ENCODE measurements around the gene ARRB1. TPM values are rescaled to one million over a fixed set of nuclear protein-coding genes. Genes with fewer than 3 reads are reported as not detected.

ARRB1 gene
- total RNA-seq (53.8 TPM), polyA plus RNA-seq (ENCODE audit: insufficient read depth, low read depth, low replicate concordance) (17.6 TPM)
- long read RNA-seq, donor 1, partial matches to known transcripts, result 0 of 1 reads
- long read RNA-seq, donor 1, other reads (novel, unspliced or antisense), result 0 of 1 reads
- long read RNA-seq, donor 2, transcript ARRB1-201 (15 exons, 1,895 nt), result major isoform, 5 of 7 reads
- long read RNA-seq, donor 2, partial matches to known transcripts, result 0 of 7 reads
- long read RNA-seq, donor 2, other reads (novel, unspliced or antisense), result 0 of 7 reads
- long read RNA-seq, donor 3, partial matches to known transcripts, result 3,268 of 3,595 reads
- long read RNA-seq, donor 3, other reads (novel, unspliced or antisense), result 325 of 3,595 reads
- long read RNA-seq, donor 4, partial matches to known transcripts, result 0 of 3 reads
- long read RNA-seq, donor 4, other reads (novel, unspliced or antisense), result 0 of 3 reads
- long read RNA-seq, donor 5, result 0 reads
- long read RNA-seq, donor 6, partial matches to known transcripts, result 6,798 of 7,211 reads
- long read RNA-seq, donor 6, other reads (novel, unspliced or antisense), result 412 of 7,211 reads
- long read RNA-seq, donor 7, transcript ARRB1-201 (15 exons, 1,895 nt), result major isoform, 5 of 21 reads
- long read RNA-seq, donor 7, partial matches to known transcripts, result 4 of 21 reads
- long read RNA-seq, donor 7, other reads (novel, unspliced or antisense), result 9 of 21 reads
- long read RNA-seq, donor 8, partial matches to known transcripts, result 2,902 of 3,212 reads
- long read RNA-seq, donor 8, other reads (novel, unspliced or antisense), result 308 of 3,212 reads
- long read RNA-seq, donor 9, partial matches to known transcripts, result 0 of 3 reads
- long read RNA-seq, donor 9, other reads (novel, unspliced or antisense), result 0 of 3 reads
- long read RNA-seq, donor 10, partial matches to known transcripts, result 0 of 1 reads
- long read RNA-seq, donor 10, other reads (novel, unspliced or antisense), result 0 of 1 reads

DNA sequence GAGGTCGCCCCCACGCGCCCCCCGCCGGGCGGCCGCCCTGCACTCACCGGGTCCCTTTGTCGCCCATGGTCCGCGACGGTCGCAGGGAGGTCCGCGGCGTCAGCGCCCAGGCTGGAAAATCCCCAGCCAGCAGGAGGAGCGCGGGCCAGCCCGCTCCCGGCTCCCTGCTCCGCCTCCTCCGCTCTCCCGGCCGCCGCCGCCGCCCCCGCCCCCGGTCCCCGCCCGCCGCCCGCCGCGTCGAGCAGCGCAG, at the start of gene ARRB1:
TSS of gene ARRB1 (minus strand) at position 121 of the 250 bp plus-strand sequence. CDS start at position 67, 54 bp downstream.
- FAIRE-seq, result no peak
- Histone ChIP-seq H3K4me1 (ENCODE audit: control insufficient read depth in 2 of 3, insufficient read depth in 2 of 3, low read depth in 1 of 3, low read length in 3 of 3) (peaks cover 7 to 48% (median 14%) of the 10 kb centered on the region in 3 donors), H3K9me3 (ENCODE audit: control insufficient read depth in 2 of 3, insufficient read depth in 1 of 3, low read length in 3 of 3) (no peaks in the 10 kb centered on the region), H3K27ac (ENCODE audit: low read depth in 2 of 2, low read length in 2 of 2) (peak within 1 kb of the TSS; percentile 73 to 90), H3K9ac (ENCODE audit: low read length in 3 of 3) (peak within 1 kb of the TSS in 2 of 3 donors; percentile 68 to 84), H3K27me3 (ENCODE audit: control insufficient read depth, insufficient read depth, low read length) (no peaks in the 10 kb centered on the region), H3K4me3 (ENCODE audit: low read length in 3 of 3) (peak within 1 kb of the TSS; percentile 46 to 93 (median 77)), H3K36me3 (ENCODE audit: control insufficient read depth in 2 of 3, insufficient read depth in 3 of 3, low read length in 3 of 3) (no peaks in the 10 kb centered on the region)
- DNase-seq, result peak in 3 of 5 donors; percentile 60 to 89 (median 78)
- TF ChIP-seq, protein P1, sequence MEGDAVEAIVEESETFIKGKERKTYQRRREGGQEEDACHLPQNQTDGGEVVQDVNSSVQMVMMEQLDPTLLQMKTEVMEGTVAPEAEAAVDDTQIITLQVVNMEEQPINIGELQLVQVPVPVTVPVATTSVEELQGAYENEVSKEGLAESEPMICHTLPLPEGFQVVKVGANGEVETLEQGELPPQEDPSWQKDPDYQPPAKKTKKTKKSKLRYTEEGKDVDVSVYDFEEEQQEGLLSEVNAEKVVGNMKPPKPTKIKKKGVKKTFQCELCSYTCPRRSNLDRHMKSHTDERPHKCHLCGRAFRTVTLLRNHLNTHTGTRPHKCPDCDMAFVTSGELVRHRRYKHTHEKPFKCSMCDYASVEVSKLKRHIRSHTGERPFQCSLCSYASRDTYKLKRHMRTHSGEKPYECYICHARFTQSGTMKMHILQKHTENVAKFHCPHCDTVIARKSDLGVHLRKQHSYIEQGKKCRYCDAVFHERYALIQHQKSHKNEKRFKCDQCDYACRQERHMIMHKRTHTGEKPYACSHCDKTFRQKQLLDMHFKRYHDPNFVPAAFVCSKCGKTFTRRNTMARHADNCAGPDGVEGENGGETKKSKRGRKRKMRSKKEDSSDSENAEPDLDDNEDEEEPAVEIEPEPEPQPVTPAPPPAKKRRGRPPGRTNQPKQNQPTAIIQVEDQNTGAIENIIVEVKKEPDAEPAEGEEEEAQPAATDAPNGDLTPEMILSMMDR (IDR thresholded peaks at IDR 0.05; ENCODE audit: borderline replicate concordance, extremely low read depth, insufficient read depth), result no peak
- intact Hi-C loops (cut with DNase I), result no loop called here

DNA sequence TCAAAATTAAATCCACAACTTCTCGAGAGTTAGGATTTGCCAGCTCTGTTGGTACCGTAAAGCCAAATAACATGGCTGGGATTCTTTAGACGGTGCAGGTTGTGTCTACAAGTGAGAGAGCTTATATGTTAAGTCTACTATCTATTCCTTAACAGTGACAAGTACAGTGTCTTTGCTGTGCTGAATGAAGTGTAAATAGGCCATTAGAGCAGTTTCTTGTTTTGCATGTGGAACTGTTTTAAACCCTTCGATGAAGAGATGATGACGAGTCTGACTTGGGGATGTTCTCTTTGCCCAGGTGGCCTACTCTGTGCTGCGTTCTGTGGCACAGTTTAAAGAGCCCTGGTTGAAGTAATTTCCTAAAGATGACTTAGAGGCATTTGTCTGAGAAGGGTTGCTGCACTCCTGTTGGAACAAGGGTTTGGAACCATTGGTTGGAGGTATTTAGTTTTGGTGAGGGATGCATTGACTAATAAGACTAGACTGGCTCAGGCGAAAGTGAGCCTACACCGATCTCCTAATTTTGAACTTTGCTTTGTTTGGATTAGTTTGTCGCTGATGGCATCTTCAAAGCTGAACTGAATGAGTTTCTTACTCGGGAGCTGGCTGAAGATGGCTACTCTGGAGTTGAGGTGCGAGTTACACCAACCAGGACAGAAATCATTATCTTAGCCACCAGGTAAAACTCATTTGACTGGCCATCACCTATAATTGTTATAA, 48.8 kb upstream of the ARRB1 start:
- FAIRE-seq, result no peak
- peak in 3 of 5 donors; percentile 15 to 41 (median 24) for DNase-seq
- Histone ChIP-seq H3K4me3 (ENCODE audit: low read length in 3 of 3) (peak overlapping the region; percentile 92 to 95 (median 92)), H3K9me3 (ENCODE audit: control insufficient read depth in 2 of 3, insufficient read depth in 1 of 3, low read length in 3 of 3) (no peaks in the 10 kb centered on the region), H3K27me3 (ENCODE audit: control insufficient read depth, insufficient read depth, low read length) (no peaks in the 10 kb centered on the region), H3K4me1 (ENCODE audit: control insufficient read depth in 2 of 3, insufficient read depth in 2 of 3, low read depth in 1 of 3, low read length in 3 of 3) (peaks cover 0 to 4% (median 0%) of the 10 kb centered on the region in 3 donors), H3K36me3 (ENCODE audit: control insufficient read depth in 2 of 3, insufficient read depth in 3 of 3, low read length in 3 of 3) (peaks cover 22 to 44% (median 23%) of the 10 kb centered on the region in 3 donors), H3K27ac (ENCODE audit: low read depth in 2 of 2, low read length in 2 of 2) (peak overlapping the region; percentile 89 to 95), H3K9ac (ENCODE audit: low read length in 3 of 3) (peak overlapping the region; percentile 91 to 96 (median 95))
- intact Hi-C loops (cut with DNase I), result no loop called here
- TF ChIP-seq, protein P1 (IDR thresholded peaks at IDR 0.05; ENCODE audit: borderline replicate concordance, extremely low read depth, insufficient read depth), result no peak

DNA sequence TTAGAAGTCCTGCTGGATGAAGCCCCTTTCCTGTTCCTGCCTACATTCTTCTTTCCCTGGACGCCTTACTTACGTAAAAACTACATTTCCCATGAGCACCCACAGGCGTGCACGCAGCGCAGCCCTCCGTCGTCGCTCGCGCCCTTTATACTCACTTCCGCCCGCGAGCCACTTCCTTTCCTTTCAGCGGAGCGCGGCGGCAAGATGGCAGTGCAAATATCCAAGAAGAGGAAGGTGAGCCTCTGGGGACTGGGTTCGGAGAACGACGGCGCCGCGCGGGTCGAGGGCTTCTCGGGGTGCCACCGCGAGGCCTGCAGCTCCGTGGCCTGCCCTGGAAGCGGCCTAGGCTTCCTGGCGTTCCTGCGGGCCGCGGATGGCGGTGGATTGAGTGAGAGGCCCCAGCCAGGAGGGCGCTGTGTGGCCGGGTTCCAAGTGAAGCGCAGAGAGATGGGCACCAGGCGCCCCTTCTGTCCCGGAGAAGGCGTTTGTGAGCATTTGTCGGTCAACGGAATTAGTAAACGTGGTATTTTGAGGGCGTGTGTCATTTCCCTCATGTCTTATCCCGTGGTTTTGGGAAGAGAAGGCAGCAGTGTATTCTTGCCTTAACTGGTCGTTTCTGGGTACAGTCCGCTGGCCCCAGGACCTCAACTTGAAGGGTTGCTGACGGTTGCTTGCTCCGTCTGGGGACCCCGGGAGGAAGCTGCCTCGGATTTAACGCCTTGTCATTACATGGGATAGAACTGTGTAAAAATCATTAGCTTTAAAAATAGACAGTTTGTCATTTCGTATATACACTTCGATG, 48.1 kb upstream of the ARRB1 start, which contains the start of gene RPS3:
TSS of gene RPS3 (plus strand) at position 175 of the 802 bp plus-strand sequence. CDS start at position 205, 30 bp downstream.
- FAIRE-seq (no peak), DNase-seq (peak; percentile 94 to 98 (median 96))
- Histone ChIP-seq H3K36me3 (ENCODE audit: control insufficient read depth in 2 of 3, insufficient read depth in 3 of 3, low read length in 3 of 3) (peaks cover 20 to 36% (median 23%) of the 10 kb centered on the region in 3 donors), H3K4me3 (ENCODE audit: low read length in 3 of 3) (peak within 1 kb of the TSS; percentile 92 to 95 (median 92)), H3K4me1 (ENCODE audit: control insufficient read depth in 2 of 3, insufficient read depth in 2 of 3, low read depth in 1 of 3, low read length in 3 of 3) (peaks cover 0 to 4% (median 0%) of the 10 kb centered on the region in 3 donors), H3K27ac (ENCODE audit: low read depth in 2 of 2, low read length in 2 of 2) (peak within 1 kb of the TSS; percentile 89 to 95), H3K9me3 (ENCODE audit: control insufficient read depth in 2 of 3, insufficient read depth in 1 of 3, low read length in 3 of 3) (no peaks in the 10 kb centered on the region), H3K27me3 (ENCODE audit: control insufficient read depth, insufficient read depth, low read length) (no peaks in the 10 kb centered on the region), H3K9ac (ENCODE audit: low read length in 3 of 3) (peak within 1 kb of the TSS; percentile 91 to 96 (median 95))
- intact Hi-C loops (cut with DNase I), result no loop called here
- TF ChIP-seq, protein P1 (IDR thresholded peaks at IDR 0.05; ENCODE audit: borderline replicate concordance, extremely low read depth, insufficient read depth), result peak; percentile 2
